ENCODE results near the gene UEVLD. TPM values are rescaled to one million over a fixed set of nuclear protein-coding genes. Genes with fewer than 3 reads are reported as not detected.
A peak's percentile ranks its signal among the peaks of the same experiment; 100 is the strongest.

UEVLD gene
- total and polyA plus RNA-seq, 9 of the 15 experiments (the other 6 are each of a cell fraction or from before 2014, with no cell fraction given): 4.7 to 12.6 (median 7.4) TPM

DNA sequence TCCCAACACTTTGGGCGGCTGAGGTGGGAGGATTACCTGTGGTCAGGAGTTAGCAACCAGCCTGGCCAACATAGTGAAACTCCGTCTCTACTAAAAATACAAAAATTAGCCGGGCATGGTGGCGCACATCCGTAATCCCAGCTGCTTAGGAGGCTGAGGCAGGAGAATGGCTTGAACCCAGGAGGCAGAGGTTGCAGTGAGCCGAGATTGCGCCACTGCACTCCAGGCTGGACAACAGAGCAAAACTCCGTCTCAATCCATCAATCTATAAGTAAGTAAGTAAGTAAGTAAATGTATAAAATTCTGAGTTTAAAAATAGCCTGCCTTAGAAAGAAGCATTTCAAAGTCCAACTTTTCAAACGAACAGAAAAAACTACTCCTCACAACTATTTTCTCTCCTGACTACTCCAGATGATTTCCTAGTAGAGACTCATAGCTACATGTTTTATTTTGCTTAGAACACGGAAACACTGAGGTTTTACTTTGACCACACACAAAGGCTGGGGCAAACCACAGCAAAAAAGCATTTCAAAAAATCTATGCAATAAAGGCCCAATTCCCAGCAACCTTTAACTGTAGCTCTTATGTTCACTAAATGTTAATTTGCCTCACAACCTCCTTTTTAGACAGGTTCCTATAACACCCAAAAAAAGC lies 29.3 kb upstream of the UEVLD start (continued):
- no peak for TF ChIP-seq CC2D1A (IDR thresholded peaks at IDR 0.05)

DNA sequence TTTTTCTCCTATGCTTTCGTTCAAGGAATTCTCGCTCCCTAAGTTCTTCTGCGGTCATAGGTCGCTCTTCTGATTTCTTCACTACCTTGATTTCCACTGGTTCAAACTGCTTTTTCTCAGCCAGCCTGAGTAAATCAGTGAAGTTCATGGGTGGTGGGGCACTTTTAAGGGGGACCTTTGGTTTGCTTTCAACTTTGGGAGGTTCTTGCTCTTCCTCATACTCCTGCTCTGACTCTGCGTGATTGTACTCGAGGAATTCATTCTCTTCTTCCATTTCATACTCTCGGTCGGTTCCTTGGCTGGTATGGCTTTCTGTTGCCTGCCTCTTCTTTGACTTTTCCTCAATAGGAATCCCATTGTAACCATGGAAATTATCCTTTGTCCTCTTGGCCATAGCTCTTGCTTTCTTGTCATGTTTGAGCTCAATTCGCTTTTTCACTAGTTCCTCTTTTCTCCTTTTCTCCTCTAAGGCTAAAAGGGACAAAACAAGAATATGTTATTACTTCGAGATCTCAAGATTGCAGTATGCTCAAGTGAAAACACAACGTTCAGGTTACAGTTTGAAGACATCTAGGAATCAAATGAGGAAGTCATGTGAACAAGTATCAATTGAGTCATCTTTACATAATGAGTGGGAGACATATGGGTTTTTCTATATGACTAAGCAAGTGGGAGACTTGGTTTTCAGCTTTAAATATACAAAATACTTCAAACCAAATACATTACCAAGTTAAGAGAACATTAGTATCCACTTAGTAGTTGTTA lies 27.3 kb upstream of the UEVLD start:
- intact Hi-C loops (cut with micrococcal nuclease) (no loop called here), in situ Hi-C loops (cut with MboI) (no loop called here)
- H3K9ac ChIP-seq (ENCODE audit: insufficient read depth in 1 of 2, low read depth in 2 of 2, low read length in 2 of 2): no peak overlapping the region
- H3K36me3 ChIP-seq (ENCODE audit: control insufficient read depth, insufficient read depth, low read length): peaks cover 47% of the 10 kb centered on the region
- H2AFZ ChIP-seq (ENCODE audit: low read depth, low read length): no peak overlapping the region
- H3K4me3 ChIP-seq: no peak overlapping the region
- peaks cover 29% of the 10 kb centered on the region for H3K79me2 ChIP-seq (ENCODE audit: control insufficient read depth, insufficient read depth, low read length)
- 74% methylated on average over 8 of the region's 11 CpGs for WGBS (ENCODE audit: insufficient coverage, low coverage, missing lambda C conversion rate)
- no peak overlapping the region for H3K4me2 ChIP-seq (ENCODE audit: insufficient read depth, low read length)
- ChIA-PET CTCF (ENCODE audit: low intra/inter-chr PET ratio) (no interaction called here), POLR2A (interaction anchor here (0.6 to 2.8 kb wide), 4 partner anchors 13 to 176 kb away, joined by 3 to 13 read pairs (median 4); partner anchors contain the start of gene SPTY2D1)
- no peaks in the 10 kb centered on the region for H3K9me3 ChIP-seq (replicated peaks; ENCODE audit: control insufficient read depth, insufficient read depth, low read depth, low read length)
- H3K27ac ChIP-seq (ENCODE audit: extremely low read depth, low read depth, low read length): peak overlapping the region; percentile 72; the same call in 2 of the 3 replicates
- peaks cover 5 to 11% of the 10 kb centered on the region in 2 experiments; a peak in 4 of 5 replicates for H3K4me1 ChIP-seq (replicated peaks in 1 of 2; ENCODE audit: control insufficient read depth in 2 of 2, insufficient read depth in 2 of 2, low read length in 2 of 2)
- FAIRE-seq: no peak
- no peaks in the 10 kb centered on the region for H3K9me1 ChIP-seq (ENCODE audit: control insufficient read depth, insufficient read depth, low read length)
- H4K20me1 ChIP-seq (replicated peaks; ENCODE audit: control insufficient read depth, insufficient read depth, low read length): peaks cover 7% of the 10 kb centered on the region; the same call in 1 of the 2 replicates
- no TSS peak for BruUV-seq (replicated peaks)
- ATAC-seq: peak; percentile 55
- H3K27me3 ChIP-seq (ENCODE audit: control insufficient read depth in 2 of 2, insufficient read depth in 2 of 2, low read length in 2 of 2): no peaks in the 10 kb centered on the region
- peak in 1 of 4 experiments; percentile 14 for DNase-seq (ENCODE audit: extremely low read depth in 1 of 4, low spot score in 3 of 4)
- peak; percentile 43; the same call in 1 of the 2 replicates for TF ChIP-seq SMARCA4 (IDR thresholded peaks at IDR 0.05)
- no peak for TF ChIP-seq ELF1 (tag; IDR thresholded peaks at IDR 0.05)
- no peak for TF ChIP-seq E2F5 (CRISPR knock-in tag; IDR thresholded peaks at IDR 0.05)
- TF ChIP-seq, protein P1, sequence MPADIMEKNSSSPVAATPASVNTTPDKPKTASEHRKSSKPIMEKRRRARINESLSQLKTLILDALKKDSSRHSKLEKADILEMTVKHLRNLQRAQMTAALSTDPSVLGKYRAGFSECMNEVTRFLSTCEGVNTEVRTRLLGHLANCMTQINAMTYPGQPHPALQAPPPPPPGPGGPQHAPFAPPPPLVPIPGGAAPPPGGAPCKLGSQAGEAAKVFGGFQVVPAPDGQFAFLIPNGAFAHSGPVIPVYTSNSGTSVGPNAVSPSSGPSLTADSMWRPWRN (IDR thresholded peaks at IDR 0.05; ENCODE audit: low read depth): no peak
- 0 out of 2 replicates have a peak, but pooled peaks have one; percentile 9 for TF ChIP-seq CEBPB (tag; IDR thresholded peaks at IDR 0.05)
- peak; percentile 56 for TF ChIP-seq RFX1 (IDR thresholded peaks at IDR 0.05)
- TF ChIP-seq PBX2 (CRISPR knock-in tag; IDR thresholded peaks at IDR 0.05; ENCODE audit: low read depth): no peak
- TF ChIP-seq PBX2 (tag; conservative IDR thresholded peaks at IDR 0.05; ENCODE audit: low read depth): peak; percentile 30; the same call in 1 of the 2 replicates
- no peak for TF ChIP-seq KHSRP (IDR thresholded peaks at IDR 0.05)
- TF ChIP-seq, protein P2, sequence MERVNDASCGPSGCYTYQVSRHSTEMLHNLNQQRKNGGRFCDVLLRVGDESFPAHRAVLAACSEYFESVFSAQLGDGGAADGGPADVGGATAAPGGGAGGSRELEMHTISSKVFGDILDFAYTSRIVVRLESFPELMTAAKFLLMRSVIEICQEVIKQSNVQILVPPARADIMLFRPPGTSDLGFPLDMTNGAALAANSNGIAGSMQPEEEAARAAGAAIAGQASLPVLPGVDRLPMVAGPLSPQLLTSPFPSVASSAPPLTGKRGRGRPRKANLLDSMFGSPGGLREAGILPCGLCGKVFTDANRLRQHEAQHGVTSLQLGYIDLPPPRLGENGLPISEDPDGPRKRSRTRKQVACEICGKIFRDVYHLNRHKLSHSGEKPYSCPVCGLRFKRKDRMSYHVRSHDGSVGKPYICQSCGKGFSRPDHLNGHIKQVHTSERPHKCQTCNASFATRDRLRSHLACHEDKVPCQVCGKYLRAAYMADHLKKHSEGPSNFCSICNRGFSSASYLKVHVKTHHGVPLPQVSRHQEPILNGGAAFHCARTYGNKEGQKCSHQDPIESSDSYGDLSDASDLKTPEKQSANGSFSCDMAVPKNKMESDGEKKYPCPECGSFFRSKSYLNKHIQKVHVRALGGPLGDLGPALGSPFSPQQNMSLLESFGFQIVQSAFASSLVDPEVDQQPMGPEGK (CRISPR knock-in tag; IDR thresholded peaks at IDR 0.05; ENCODE audit: borderline replicate concordance): no peak
- peak; percentile 34; the same call in 1 of the 2 replicates for TF ChIP-seq MAFF (IDR thresholded peaks at IDR 0.05; ENCODE audit: low read length)
- TF ChIP-seq MAFK (IDR thresholded peaks at IDR 0.05; ENCODE audit: low read length): peak; percentile 46; the same call in 1 of the 2 replicates
